Measurements from ENCODE around the gene WFDC12.
"Not testable (repeated sequence)": the region's sequence is repeated elsewhere in the genome, so short reads cannot be mapped to it uniquely, and the experiment has no call there.

Gene WFDC12

GRCh38 chr20:45124365-45124764 lies at the start of gene WFDC12:
TSS of gene WFDC12 (minus strand) at chr20:45124465. CDS start at chr20:45124447, 18 bp downstream.
- Histone ChIP-seq H3K36me3 (ENCODE audit: insufficient read depth, low read length) (no peaks in the 10 kb centered on the region), H3K9me3 (ENCODE audit: control insufficient read depth, insufficient read depth, low read length) (no peaks in the 10 kb centered on the region; the same call in 1 of the 2 replicates), H3K9ac (ENCODE audit: low read depth, low read length) (no peak within 1 kb of the TSS), H3K4me1 (ENCODE audit: insufficient read depth, low read length) (no peaks in the 10 kb centered on the region)

GRCh38 chr20:45173522-45173921 lies 49.3 kb upstream of the WFDC12 start:
- H3K36me3 ChIP-seq (ENCODE audit: insufficient read depth, low read length) = no peaks in the 10 kb centered on the region
- no peak overlapping the region for H3K9ac ChIP-seq (ENCODE audit: low read depth, low read length)
- H3K9me3 ChIP-seq (ENCODE audit: control insufficient read depth, insufficient read depth, low read length) = no peaks in the 10 kb centered on the region
- no peaks in the 10 kb centered on the region for H3K4me1 ChIP-seq (ENCODE audit: insufficient read depth, low read length)

GRCh38 chr20:45164906-45165305 lies 40.6 kb upstream of the WFDC12 start:
- H3K36me3 ChIP-seq (ENCODE audit: insufficient read depth, low read length) = no peaks in the 10 kb centered on the region
- H3K9me3 ChIP-seq (ENCODE audit: control insufficient read depth, insufficient read depth, low read length) = no peaks in the 10 kb centered on the region
- H3K9ac ChIP-seq (ENCODE audit: low read depth, low read length) = no peak overlapping the region
- no peaks in the 10 kb centered on the region for H3K4me1 ChIP-seq (ENCODE audit: insufficient read depth, low read length)

- Histone ChIP-seq H3K9me3 (ENCODE audit: control insufficient read depth, insufficient read depth, low read length) (no peaks in the 10 kb centered on the region), H3K4me1 (ENCODE audit: insufficient read depth, low read length) (no peaks in the 10 kb centered on the region), H3K36me3 (ENCODE audit: insufficient read depth, low read length) (no peaks in the 10 kb centered on the region), H3K9ac (ENCODE audit: low read depth, low read length) (no peak overlapping the region)
Measured at GRCh38 chr20:45163083-45163803, 39.0 kb upstream of the WFDC12 start.

DNA sequence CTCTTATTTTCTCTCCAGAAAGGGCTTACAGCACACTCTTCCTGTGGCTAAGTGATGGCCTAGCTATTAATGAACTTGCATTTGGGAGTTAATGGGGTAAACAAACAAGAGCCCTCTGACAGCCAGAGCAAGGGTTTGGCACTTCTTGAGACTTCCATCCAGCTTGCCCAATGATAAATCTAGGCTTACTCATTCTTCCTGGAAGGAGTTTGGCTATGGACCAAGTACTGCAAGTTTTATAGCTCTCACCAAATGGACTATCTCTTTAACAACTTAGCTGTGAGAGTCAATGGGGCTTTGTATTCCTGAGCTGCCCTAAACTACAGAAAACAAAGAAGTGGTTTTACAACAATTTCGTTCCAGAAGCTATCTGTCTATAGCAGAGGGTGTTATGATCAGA lies 33.7 kb upstream of the WFDC12 start:
- Histone ChIP-seq H3K9me3 (ENCODE audit: control insufficient read depth, insufficient read depth, low read length) (no peaks in the 10 kb centered on the region), H3K9ac (ENCODE audit: low read depth, low read length) (no peak overlapping the region), H3K4me1 (ENCODE audit: insufficient read depth, low read length) (no peaks in the 10 kb centered on the region), H3K36me3 (ENCODE audit: insufficient read depth, low read length) (no peaks in the 10 kb centered on the region)

GRCh38 chr20:45156713-45157112 lies 32.4 kb upstream of the WFDC12 start:
- no peak overlapping the region for H3K9ac ChIP-seq (ENCODE audit: low read depth, low read length)
- no peaks in the 10 kb centered on the region for H3K9me3 ChIP-seq (ENCODE audit: control insufficient read depth, insufficient read depth, low read length)
- no peaks in the 10 kb centered on the region for H3K4me1 ChIP-seq (ENCODE audit: insufficient read depth, low read length)
- no peaks in the 10 kb centered on the region for H3K36me3 ChIP-seq (ENCODE audit: insufficient read depth, low read length)

GRCh38 chr20:45154794-45155193 lies 30.5 kb upstream of the WFDC12 start:
- not testable (repeated sequence) for H3K9ac ChIP-seq (ENCODE audit: low read depth, low read length); H3K36me3 ChIP-seq (ENCODE audit: insufficient read depth, low read length); H3K4me1 ChIP-seq (ENCODE audit: insufficient read depth, low read length); H3K9me3 ChIP-seq (ENCODE audit: control insufficient read depth, insufficient read depth, low read length)

- H3K9ac ChIP-seq (ENCODE audit: low read depth, low read length) = no peak overlapping the region
- no peaks in the 10 kb centered on the region for H3K4me1 ChIP-seq (ENCODE audit: insufficient read depth, low read length)
- H3K36me3 ChIP-seq (ENCODE audit: insufficient read depth, low read length) = no peaks in the 10 kb centered on the region
- no peaks in the 10 kb centered on the region for H3K9me3 ChIP-seq (ENCODE audit: control insufficient read depth, insufficient read depth, low read length)
Measured at GRCh38 chr20:45154183-45154582, 29.9 kb upstream of the WFDC12 start.

DNA sequence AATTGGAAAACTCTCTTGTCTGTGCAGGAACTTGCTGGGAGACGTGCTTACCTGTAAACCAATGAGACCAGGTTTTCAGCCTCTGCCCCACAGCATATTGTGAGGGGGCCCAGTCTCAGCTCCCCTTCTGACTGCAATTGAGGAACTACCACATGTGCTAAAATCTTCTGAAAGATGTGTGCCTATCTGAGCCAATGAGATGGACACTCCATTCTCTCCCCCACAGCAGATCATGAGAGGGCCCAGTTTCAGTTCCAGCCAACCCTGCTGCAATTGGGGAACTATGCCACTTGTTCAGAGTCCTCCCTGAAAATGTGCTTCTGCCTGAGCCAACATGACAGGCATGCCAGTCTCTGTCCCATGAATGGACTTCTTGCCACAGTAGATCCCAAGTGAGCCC lies 29.5 kb upstream of the WFDC12 start:
- H3K9ac ChIP-seq (ENCODE audit: low read depth, low read length) = no peak overlapping the region
- no peaks in the 10 kb centered on the region for H3K36me3 ChIP-seq (ENCODE audit: insufficient read depth, low read length)
- H3K4me1 ChIP-seq (ENCODE audit: insufficient read depth, low read length) = no peaks in the 10 kb centered on the region
- no peaks in the 10 kb centered on the region for H3K9me3 ChIP-seq (ENCODE audit: control insufficient read depth, insufficient read depth, low read length)

DNA sequence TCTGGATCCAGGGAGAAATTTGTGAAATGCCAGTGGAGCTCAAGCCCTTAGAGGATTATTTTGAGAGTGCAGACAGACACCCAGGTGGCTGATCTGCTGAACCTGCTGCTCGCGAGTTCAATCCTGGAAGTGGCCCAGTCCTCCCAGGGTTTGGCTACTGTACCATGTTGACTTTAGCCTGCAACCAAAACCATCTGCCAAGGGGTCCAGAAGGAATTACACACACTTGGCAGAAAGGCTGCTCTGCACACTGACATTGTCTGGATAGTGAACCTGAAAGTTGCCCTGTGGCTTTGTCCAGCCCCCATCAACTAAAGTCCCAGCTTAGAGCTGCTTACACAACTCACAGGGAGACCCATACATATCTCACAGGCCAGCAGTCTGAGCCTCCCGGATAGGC lies 28.9 kb upstream of the WFDC12 start:
- Histone ChIP-seq H3K36me3 (ENCODE audit: insufficient read depth, low read length) (no peaks in the 10 kb centered on the region), H3K9ac (ENCODE audit: low read depth, low read length) (no peak overlapping the region), H3K9me3 (ENCODE audit: control insufficient read depth, insufficient read depth, low read length) (no peaks in the 10 kb centered on the region), H3K4me1 (ENCODE audit: insufficient read depth, low read length) (no peaks in the 10 kb centered on the region)

DNA sequence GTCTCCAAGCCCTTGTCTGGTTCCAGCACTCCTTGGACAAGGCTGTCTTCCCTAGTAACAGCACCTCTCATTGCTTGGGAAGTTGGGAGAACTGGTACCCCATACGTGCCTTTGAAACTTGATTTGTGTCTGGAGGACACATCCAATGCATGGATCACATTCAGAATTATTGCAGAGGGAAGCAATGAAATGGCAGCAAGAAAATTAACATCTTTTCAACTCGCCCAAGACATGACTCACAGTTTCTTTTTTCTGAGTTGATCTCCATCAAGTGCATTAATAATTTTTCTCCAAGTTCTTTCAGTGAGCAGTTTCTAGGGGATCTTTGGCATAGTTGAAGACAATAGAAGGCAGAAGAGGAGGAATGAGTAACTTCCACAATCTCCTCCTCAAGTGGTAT lies 28.1 kb upstream of the WFDC12 start:
- H3K9ac ChIP-seq (ENCODE audit: low read depth, low read length) = no peak overlapping the region
- H3K4me1 ChIP-seq (ENCODE audit: insufficient read depth, low read length) = no peaks in the 10 kb centered on the region
- H3K36me3 ChIP-seq (ENCODE audit: insufficient read depth, low read length) = no peaks in the 10 kb centered on the region
- no peaks in the 10 kb centered on the region for H3K9me3 ChIP-seq (ENCODE audit: control insufficient read depth, insufficient read depth, low read length)

- Histone ChIP-seq H3K9ac (ENCODE audit: low read depth, low read length) (no peak overlapping the region), H3K36me3 (ENCODE audit: insufficient read depth, low read length) (no peaks in the 10 kb centered on the region), H3K4me1 (ENCODE audit: insufficient read depth, low read length) (no peaks in the 10 kb centered on the region), H3K9me3 (ENCODE audit: control insufficient read depth, insufficient read depth, low read length) (no peaks in the 10 kb centered on the region)
Measured at GRCh38 chr20:45149062-45149461, 24.8 kb upstream of the WFDC12 start.

DNA sequence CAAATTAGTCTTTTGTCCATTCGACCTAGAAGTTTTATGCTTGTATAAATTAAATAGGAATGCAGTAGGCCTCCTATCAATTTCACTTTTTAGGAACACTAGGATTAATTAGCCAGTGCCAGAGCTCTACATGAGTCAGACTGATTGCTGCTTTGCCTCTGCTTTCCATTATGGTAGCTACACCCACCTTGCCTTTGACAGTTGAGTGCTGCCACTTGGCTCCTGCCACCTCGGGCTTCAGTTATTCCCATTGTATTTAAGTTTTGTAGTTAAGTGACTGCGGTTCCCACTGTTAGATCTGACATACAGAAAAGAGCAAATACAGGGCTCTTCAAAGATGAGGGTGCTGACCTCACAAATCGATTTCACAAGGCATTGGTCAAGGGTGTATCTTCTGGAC lies 16.6 kb upstream of the WFDC12 start:
- H3K9me3 ChIP-seq (ENCODE audit: control insufficient read depth, insufficient read depth, low read length) = no peaks in the 10 kb centered on the region
- no peaks in the 10 kb centered on the region for H3K4me1 ChIP-seq (ENCODE audit: insufficient read depth, low read length)
- no peak overlapping the region for H3K9ac ChIP-seq (ENCODE audit: low read depth, low read length)
- H3K36me3 ChIP-seq (ENCODE audit: insufficient read depth, low read length) = no peaks in the 10 kb centered on the region

DNA sequence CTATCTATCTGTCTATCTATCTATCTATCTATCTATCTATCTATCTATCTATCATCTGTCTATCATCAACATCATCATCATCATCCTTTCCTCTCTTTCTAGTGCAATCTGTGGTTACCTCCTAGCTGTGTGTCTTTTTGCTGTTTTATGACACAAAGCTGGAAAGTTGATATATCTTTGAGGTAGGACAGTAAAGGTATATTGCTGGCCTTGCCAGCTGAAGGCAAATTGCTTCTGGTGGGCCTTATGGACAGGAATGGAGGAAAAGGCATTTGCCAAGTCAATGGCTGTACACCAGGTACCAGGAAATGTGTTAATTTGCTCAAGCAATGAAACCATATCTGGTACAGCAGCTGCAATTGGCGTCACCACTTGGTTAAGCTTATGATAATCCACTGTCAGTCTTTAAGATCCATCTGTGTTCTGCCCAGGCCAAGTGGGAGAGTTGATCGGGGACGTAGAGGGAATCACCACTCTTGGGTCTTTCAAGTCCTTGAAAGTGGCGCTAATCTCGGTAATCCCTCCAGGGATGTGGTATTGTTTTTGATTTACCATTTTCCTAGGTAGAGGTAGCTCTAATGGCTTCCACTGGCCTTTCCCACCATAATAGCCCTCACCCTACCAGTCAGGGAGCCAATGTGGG lies 15.6 kb upstream of the WFDC12 start:
- not testable (repeated sequence) for H3K9me3 ChIP-seq (ENCODE audit: control insufficient read depth, insufficient read depth, low read length); H3K4me1 ChIP-seq (ENCODE audit: insufficient read depth, low read length); H3K36me3 ChIP-seq (ENCODE audit: insufficient read depth, low read length); H3K9ac ChIP-seq (ENCODE audit: low read depth, low read length)

- H3K36me3 ChIP-seq (ENCODE audit: insufficient read depth, low read length) = no peaks in the 10 kb centered on the region
- H3K9ac ChIP-seq (ENCODE audit: low read depth, low read length) = no peak overlapping the region; the same call in 1 of the 2 replicates
- H3K9me3 ChIP-seq (ENCODE audit: control insufficient read depth, insufficient read depth, low read length) = no peaks in the 10 kb centered on the region
- no peaks in the 10 kb centered on the region for H3K4me1 ChIP-seq (ENCODE audit: insufficient read depth, low read length)
Measured at GRCh38 chr20:45138561-45139300, 14.5 kb upstream of the WFDC12 start.
